Suprapubic skin (tissue), 3 donors: Measurements from ENCODE around the gene SPATS2L.

ENCODE experiments used
- CTCF ChIP-seq, 2 donors: fragments of 200-600 bp in 1 of 2; fragments of 450-650 bp in 1 of 2; sonication (generic) in 1 of 2; IDR thresholded peaks; one replicate each; pipeline ENCODE4 v1.5.1; 2016 to 2019; ENCODE audit warnings: antibody characterized with exemption in 2 of 2, mild to moderate bottlenecking in 1 of 2, moderate library complexity in 1 of 2
- POLR2AphosphoS5 ChIP-seq, 3 donors: sonication (generic); formaldehyde crosslinking; IDR thresholded peaks; one replicate each; pipeline ENCODE4 v1.6.1; 2017; ENCODE audit warnings: antibody characterized with exemption in 3 of 3

DNA sequence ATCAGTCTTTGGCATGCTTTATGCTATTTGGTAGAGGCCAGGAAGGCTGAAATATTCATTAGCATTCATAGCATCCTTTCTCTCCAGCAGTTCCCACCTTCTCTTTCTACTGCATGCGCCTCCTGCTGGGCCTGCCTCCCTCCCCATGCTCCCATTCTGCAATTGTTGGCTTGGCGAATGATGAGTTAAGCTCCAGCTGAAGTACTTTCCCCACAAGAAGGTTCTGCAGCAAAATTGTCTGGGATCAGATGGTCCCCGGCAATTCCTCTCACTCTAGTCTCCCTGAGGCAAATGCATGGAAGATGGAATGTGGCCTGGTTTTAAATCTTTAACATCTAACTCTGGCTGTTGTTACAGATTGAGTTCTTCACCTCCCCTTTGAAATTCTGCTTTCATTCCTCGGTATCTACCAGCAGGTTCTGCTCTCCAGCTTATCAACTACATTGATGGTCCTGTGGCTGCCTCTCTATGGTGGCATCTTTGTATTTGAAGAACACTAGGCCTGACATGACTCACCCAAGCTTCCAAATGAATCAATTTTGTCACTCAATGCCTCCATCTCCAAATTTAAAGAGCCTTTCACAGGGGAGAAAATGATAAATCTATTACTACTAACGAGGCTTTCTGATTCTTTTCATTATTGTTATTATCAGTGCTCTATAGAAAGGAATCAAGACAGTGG lies 147.5 kb downstream of the SPATS2L start:
- no peak for TF ChIP-seq CTCF (IDR thresholded peaks at IDR 0.05)
- no peak for TF ChIP-seq POLR2AphosphoS5 (IDR thresholded peaks at IDR 0.05)
